Measurements from ENCODE around the gene CRIP2.

GRCh38 chr14:105467942-105468471, 6.6 kb upstream of the CRIP2 start:
- no peak for TF ChIP-seq CTCF (IDR thresholded peaks at IDR 0.05; ENCODE audit: insufficient read depth, low read depth, low read length)
- TF ChIP-seq EZH2 (IDR thresholded peaks at IDR 0.05; ENCODE audit: insufficient read depth, low read length), result no peak
